Measurements from ENCODE around the gene ZCCHC17. TPM values are rescaled to one million over a fixed set of nuclear protein-coding genes. Genes with fewer than 3 reads are reported as not detected.

Gene ZCCHC17
- total and polyA plus RNA-seq, 2 donors (not counting 3 experiments of a cell fraction or from before 2014, with no cell fraction given) = 32.0 to 41.4 TPM

GRCh38 chr1:31370565-31370964 is 73.7 kb downstream of the ZCCHC17 start:
- DNase-seq (ENCODE audit: low read depth, low spot score) = no peak
- Histone ChIP-seq H3K9me1 (replicated peaks; ENCODE audit: control insufficient read depth, extremely low read depth, insufficient read depth, low read length) (no peaks in the 10 kb centered on the region), H2AFZ (ENCODE audit: low read depth, low read length) (no peak overlapping the region), H3K9me3 (replicated peaks; ENCODE audit: control insufficient read depth, insufficient read depth, low read length) (no peaks in the 10 kb centered on the region), H3K4me3 (replicated peaks in 1 of 3; ENCODE audit: insufficient read depth in 1 of 3, low read depth in 1 of 3, low read length in 3 of 3) (no peak overlapping the region), H3K27me3 (ENCODE audit: control insufficient read depth in 2 of 2, insufficient read depth in 2 of 2, low read length in 2 of 2) (no peaks in the 10 kb centered on the region), H4K20me1 (replicated peaks; ENCODE audit: control insufficient read depth, extremely low read depth, insufficient read depth, low read length) (no peaks in the 10 kb centered on the region), H3K79me2 (ENCODE audit: control insufficient read depth, insufficient read depth, low read length) (no peaks in the 10 kb centered on the region), H3K27ac (ENCODE audit: insufficient read depth, low read depth, low read length) (no peak overlapping the region), H3K4me1 (ENCODE audit: control insufficient read depth, extremely low read depth, insufficient read depth, low read length) (peaks cover 6% of the 10 kb centered on the region), H3K36me3 (ENCODE audit: control insufficient read depth in 2 of 2, extremely low read depth in 1 of 2, insufficient read depth in 2 of 2, low read length in 2 of 2) (peaks cover 0 to 8% of the 10 kb centered on the region in 2 experiments), H3K9ac (replicated peaks; ENCODE audit: extremely low read depth, insufficient read depth, low read length) (no peak overlapping the region), H3K4me2 (ENCODE audit: insufficient read depth, low read length) (no peak overlapping the region)
- POLR2A ChIA-PET = no interaction called here
- TF ChIP-seq EZH2 (IDR thresholded peaks at IDR 0.05; ENCODE audit: borderline replicate concordance, low read depth, low read length, severe bottlenecking) (no peak), CTCF (IDR thresholded peaks at IDR 0.05; ENCODE audit: extremely low read depth in 1 of 2, insufficient read depth in 1 of 2, low read depth in 1 of 2, low read length in 2 of 2) (no peak), POLR2AphosphoS5 (IDR thresholded peaks at IDR 0.05; ENCODE audit: insufficient read depth, low read depth, low read length) (no peak), POLR2A (IDR thresholded peaks at IDR 0.05; ENCODE audit: low read depth, low read length) (no peak), FOS (IDR thresholded peaks at IDR 0.05; ENCODE audit: borderline replicate concordance, insufficient read depth, low read length) (no peak), JUN (IDR thresholded peaks at IDR 0.05; ENCODE audit: borderline replicate concordance, insufficient read depth, insufficient read length, low read depth) (no peak), GATA2 (IDR thresholded peaks at IDR 0.05; ENCODE audit: insufficient read depth, insufficient read length, low read depth, low read length) (no peak), MYC (IDR thresholded peaks at IDR 0.05; ENCODE audit: low read depth, low read length) (no peak), MAX (IDR thresholded peaks at IDR 0.05; ENCODE audit: insufficient read depth, insufficient read length) (no peak)
- FAIRE-seq = no peak
- BruUV-seq (replicated peaks) = no TSS peak
- CTCF ChIA-PET = interaction anchor here (1.4 kb wide), 1 partner anchor 24 kb away, joined by 5 read pairs; no protein-coding TSS in a partner anchor
- intact Hi-C loops (cut with micrococcal nuclease) = no loop called here
- dilution Hi-C loops (cut with MboI; ENCODE audit: extremely low pct_ligation_motif_present, low sequenced_read_pairs) = no loop called here

Data from endothelial cell of umbilical vein (primary cell).